NCI-H2107 (cell line): Measurements from ENCODE around the gene LRRC41.
"Not testable (repeated sequence)": the region's sequence is repeated elsewhere in the genome, so short reads cannot be mapped to it uniquely, and the experiment has no call there.

ENCODE experiments used
- DNase-seq: peaks from one replicate; lab custom pipeline; 2025; lab: John Stamatoyannopoulos, UW

The LRRC41 gene

DNA sequence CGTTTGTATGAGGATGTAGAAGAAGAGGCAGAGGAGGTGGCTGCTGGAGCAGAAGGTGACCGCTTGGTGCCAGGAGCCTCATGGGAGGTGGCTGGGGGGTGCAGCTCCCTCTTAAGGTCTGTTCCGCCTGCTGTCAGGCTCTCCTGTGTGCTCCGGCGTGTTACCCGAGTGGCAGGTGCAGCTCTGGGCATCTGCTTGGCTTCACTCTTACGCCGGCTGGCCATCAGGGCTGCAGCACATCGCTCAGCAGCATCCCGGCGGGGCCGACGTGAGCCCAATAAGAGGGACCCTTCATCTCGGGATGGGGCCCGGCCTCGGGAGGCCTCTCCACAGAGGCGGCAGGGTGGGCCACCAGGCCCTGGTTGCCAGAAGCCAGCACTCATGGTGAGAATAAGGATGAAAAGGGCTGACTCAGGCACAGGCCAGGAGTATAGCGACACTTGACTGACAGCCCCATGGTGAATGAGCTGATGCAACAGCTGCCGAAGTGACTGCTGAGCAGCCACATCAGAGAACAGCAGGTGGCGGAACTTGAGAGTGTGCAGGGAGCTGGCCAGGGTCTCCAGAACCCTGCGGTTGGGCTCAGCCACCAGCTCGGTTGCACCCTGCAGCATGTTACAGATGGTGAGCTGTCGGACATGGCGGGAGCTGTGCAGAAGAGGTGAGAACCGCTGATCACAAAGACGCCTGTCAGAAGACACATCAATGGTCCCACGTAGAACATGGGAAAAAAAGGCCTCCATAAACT, 17.5 kb downstream of the LRRC41 start:
- peak; percentile 95 for DNase-seq

GRCh38 chr1:46284597-46285564, 18.5 kb downstream of the LRRC41 start:
- peak; percentile 62 for DNase-seq

DNA sequence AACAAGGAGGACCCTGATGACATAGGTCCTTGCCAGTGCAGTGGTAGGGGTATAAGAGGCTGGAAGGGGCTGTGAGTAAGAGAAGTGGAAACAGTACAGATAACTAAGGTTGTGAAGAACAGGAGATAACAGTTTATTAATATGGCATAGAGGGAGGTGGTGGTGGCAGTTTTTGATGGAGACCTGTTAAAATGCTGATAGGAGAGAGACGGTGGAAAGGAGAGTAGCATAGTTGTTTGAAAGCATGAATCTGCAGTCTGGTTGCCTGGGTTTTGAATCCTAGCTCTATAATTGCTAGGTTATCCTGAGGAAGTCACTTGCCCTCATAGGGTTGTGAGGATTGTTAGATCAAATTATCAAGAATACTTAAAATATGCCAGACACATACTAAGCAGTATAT, 19.4 kb downstream of the LRRC41 start:
- no peak for DNase-seq

GRCh38 chr1:46281021-46281420, 22.4 kb downstream of the LRRC41 start:
- DNase-seq, result no peak

DNA sequence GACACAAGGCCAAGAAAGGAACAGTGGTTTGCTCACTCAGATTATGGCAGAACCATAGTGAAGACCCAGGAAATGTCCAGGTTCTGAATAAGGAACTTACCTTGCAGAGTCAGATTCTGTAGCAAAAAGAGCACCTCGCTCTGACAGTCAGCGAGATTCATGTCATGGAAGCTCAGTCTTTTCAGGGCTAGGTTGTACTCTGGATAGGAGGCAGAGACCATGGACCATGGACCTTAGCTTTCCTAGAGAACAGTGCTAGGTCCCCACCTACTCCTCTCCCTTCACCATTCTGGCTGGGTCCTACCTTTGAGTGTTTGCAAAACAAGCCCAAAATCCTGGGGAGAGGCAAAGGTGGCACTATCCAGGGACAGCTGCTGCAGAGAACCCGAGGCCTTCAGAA, 23.3 kb downstream of the LRRC41 start:
- no peak for DNase-seq

DNA sequence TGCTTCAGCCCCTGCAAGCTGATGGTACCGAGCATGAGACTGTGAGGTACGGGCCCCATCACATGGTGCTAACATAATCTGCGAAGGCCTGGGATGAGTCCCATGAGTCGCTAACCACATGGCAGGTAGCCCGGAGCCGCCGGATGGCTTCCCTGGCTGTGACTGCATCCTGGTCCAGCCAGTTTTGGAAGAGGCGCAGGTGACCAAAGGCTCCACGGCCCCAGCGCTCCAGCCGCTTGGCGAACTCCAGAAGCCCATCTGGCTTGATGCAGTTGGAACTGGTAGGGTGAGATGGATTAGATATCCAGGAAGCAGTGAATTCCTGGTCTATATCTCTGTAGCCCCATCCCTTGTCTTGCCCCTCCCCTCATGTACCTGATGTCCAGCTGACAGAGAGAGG, 24.6 kb downstream of the LRRC41 start:
- DNase-seq, result no peak

DNA sequence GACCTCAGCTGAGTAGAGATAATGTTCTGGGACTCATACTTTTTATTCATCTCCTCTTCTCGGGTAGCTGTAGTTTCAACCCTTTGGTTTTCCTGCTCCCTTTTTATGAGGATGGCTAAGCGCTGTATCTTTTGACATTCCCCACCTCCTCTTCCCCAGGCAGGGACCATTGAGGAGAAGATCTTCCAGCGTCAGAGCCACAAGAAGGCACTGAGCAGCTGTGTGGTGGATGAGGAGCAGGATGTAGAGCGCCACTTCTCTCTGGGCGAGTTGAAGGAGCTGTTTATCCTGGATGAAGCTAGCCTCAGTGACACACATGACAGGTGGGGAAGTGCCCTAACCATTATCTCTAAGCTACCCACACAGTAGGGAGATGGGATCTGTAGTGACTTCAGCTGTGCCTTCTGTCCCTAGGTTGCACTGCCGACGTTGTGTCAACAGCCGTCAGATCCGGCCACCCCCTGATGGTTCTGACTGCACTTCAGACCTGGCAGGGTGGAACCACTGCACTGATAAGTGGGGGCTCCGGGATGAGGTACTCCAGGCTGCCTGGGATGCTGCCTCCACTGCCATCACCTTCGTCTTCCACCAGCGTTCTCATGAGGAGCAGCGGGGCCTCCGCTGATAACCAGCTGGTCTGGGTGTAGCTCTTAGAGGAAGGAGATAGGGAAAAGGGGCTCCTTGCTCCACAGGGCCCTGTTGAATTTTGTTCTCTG, 25.6 kb downstream of the LRRC41 start:
- DNase-seq, result no peak

GRCh38 chr1:46275030-46275337, 28.4 kb downstream of the LRRC41 start:
- DNase-seq, result no peak

GRCh38 chr1:46274225-46275029, 29.0 kb downstream of the LRRC41 start:
- no peak for DNase-seq

- no peak for DNase-seq
Measured at GRCh38 chr1:46268578-46268977, 34.8 kb downstream of the LRRC41 start.

DNA sequence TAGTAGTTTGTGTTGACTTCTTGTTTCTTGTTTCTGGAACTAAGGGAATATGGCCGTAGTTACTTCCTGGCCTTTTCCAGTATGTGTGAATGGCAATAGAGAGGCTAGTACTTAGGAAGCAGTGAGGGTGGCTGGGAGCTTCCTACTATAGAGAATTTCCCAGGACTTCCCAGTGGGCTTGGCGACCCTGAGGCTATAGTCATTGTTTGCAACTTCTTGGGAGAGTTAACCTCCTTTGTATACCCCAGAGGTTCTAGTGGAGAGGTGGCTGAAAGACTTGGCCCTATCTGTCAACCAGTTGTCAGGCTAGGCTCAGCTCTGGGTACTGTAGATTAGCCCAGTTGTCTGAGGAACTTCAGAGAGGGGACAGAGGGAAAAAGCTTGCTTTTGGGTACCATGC, 40.3 kb downstream of the LRRC41 start:
- DNase-seq, result no peak

- no peak for DNase-seq
Measured at GRCh38 chr1:46262508-46262907, 40.9 kb downstream of the LRRC41 start.

DNA sequence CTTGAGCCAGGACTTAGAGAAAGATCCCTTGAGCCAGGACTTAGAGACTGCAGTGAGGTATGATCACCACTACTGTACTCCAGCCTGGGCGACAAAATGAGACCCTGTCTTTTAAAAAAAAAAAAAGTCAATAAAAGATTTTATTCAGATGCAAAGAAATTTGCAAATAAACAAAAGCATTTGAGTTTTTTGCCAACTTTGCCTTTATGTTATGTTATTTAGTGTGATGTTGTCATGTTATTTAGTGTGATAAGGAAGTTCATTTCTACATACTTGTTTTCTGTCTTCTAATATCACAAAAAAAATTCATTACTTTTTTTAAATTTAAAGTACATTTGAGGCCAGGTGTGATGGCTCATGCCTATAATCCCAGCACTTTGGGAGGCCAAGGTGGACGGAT, 46.9 kb downstream of the LRRC41 start:
- DNase-seq, result no peak

- no peak for DNase-seq
Measured at GRCh38 chr1:46254668-46255067, 48.7 kb downstream of the LRRC41 start.

DNA sequence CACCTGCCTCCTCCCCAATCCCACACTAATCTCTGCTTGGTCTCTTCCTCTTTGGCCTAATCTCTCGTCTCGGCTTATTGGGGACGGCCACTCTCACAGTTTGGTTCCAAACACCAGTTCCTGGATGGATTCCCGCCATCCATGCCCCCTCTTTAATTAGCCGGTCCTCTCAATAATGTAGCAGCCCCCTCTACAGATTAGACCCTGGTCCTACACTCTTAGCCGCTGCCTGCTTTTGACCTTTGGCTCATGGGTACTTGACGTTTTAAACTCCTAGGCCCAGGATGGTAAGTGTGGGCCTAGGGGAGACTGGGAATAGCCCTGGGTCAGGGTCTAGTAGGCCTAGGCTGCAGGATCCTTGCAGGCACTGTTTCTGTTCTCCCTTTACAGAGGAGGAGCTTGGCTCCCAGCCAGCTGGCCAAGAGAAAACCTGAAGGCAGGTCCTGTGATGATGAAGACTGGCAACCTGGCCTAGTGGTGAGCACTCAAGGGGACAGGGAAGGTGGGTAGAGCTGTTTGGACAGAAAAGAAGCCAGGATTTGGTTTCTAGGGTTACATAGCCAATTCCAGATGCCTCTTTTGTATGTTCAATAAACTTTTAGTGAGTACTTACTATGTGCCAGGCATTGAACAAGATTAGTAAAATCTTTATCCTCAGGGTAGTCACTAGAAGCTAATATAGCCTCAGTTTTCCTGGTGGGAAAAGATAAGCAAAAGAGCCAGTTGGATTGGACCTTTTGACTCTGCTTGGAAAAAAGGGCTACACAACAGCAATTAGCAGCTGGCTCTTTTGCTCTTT, 55.1 kb downstream of the LRRC41 start:
- peak; percentile 44 for DNase-seq

GRCh38 chr1:46247436-46248121, 55.8 kb downstream of the LRRC41 start, which contains the start of gene RAD54L:
TSS of gene RAD54L (plus strand) at chr1:46247763. CDS start at chr1:46248406, 643 bp downstream.
- DNase-seq, result peak; percentile 99

DNA sequence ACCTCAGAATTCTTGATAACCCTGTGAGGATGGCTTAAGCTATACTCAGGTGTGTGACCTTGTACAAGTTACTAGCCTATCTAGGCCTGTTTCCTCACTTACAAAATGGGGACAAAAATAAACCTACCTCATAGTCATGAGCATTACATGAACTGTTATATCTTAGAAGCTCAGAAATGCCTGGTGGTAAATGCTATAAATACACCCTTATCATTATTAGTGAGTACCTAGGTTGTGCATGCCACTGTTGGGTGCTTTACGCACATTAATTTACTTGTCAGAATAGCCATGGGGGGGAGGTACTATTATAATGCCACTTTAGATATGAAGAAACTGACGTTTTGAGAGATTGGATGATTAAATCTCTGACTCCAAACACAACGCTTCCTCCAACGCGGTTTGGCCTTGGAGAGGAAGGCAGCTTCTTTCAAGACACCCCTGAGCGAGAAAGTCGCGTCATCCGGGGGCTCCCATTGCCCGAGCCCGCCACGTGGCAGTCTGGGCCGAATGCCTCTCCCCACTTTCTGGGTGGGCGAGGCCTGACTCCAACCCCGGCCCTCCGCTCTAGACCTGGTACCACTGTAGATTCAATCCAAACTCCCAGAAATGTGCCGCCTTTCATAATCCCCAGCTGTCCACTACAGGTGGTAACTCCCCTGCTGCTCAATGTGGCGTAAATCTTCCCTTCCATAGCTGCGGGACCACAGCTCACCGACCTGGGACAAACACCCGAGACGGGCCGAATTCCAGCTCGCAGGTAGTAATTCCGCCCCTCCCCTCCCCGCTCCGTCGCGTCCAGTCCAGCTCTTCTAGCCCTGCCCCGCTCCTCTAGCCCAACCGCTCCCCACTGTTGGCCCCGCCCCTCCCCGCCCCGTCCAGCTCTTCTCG, 56.6 kb downstream of the LRRC41 start:
- no peak for DNase-seq

DNA sequence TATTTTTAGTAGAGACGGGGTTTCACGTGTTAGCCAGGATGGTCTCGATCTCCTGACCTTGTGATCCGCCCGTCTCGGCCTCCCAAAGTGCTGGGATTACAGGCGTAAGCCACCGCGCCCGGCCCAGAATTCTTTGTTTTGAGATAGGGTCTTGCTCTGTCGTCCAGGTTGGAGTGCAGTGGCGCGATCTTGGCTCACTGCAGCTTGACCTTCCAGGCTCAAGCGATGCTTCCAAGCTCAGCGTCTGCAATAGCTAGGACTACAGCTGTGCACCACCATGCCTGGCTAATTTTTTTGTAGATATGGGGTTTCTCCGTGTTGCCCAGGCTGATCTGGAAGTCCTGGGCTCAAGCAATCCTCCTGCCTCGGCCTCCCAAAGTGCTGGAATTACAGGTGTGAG, 57.3 kb downstream of the LRRC41 start:
- DNase-seq, result not testable (repeated sequence)
